ENCODE results near the gene ANGPTL4. TPM values are rescaled to one million over a fixed set of nuclear protein-coding genes. Genes with fewer than 3 reads are reported as not detected.

ANGPTL4 gene
- polyA plus RNA-seq, 1 experiment, result 2.2 TPM

DNA sequence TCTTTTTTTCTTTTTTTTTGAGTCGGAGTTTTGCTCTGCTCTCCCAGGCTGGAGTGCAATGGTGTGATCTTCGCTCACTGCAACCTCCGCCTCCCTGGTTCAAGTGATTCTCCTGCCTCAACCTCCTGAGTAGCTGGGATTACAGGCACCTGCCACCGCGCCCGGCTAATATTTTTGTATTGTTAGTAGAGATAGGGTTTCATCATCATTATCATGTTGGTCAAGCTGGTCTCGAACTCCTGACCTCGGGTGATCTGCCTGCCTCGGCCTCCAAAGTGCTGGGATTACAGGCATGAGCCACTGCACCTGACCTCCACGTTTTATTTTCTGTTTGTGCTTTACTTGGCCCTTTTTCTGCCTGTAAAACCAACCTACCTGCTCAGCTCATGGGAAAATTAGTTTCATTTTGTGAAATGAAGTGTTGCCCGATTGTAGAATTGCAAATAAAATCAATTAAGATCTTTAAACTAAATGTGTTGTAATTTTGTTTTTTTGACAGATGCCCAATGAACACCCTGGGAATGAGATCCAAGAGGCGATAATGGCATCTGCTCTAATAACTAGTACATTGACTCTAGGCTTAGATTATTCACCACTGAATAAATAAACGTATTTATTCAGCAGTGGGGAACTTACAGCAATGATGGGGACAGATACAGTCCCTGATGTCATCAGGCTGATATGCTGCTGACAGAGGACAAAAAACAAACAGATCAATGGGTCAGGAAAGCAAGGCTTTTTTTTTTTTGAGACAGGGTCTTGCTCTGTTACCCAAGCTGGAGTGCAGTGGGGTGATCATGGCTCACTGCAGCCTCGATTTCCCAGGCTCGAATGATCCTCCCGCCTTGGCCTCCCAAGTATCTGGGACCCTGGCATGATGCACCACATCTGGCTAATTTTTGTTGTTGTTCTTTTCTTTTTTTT, 24.0 kb downstream of the ANGPTL4 start:
- POLR2A ChIA-PET, result no interaction called here
- CTCF ChIA-PET, result interaction anchor here (0.8 to 1.2 kb wide), 2 partner anchors 10 to 34 kb away, joined by 3 read pairs; no protein-coding TSS in a partner anchor

DNA sequence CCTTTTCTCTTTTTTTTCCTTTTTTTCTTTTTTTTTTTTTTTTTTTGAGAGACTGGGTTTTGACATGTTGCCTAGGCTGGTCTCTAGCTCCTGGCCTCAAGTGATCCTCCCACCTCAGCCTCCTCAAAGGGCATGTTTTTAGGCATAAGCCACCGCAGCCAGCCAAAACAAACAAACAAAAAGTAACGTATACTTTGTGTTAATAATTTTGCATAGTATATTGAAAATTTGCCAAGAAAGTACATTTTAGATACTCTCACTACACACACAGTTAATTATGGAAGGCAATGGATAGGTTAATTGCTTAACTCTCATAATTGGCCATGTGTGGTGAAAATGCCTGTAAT, 24.6 kb downstream of the ANGPTL4 start:
- TF ChIP-seq, protein P1, sequence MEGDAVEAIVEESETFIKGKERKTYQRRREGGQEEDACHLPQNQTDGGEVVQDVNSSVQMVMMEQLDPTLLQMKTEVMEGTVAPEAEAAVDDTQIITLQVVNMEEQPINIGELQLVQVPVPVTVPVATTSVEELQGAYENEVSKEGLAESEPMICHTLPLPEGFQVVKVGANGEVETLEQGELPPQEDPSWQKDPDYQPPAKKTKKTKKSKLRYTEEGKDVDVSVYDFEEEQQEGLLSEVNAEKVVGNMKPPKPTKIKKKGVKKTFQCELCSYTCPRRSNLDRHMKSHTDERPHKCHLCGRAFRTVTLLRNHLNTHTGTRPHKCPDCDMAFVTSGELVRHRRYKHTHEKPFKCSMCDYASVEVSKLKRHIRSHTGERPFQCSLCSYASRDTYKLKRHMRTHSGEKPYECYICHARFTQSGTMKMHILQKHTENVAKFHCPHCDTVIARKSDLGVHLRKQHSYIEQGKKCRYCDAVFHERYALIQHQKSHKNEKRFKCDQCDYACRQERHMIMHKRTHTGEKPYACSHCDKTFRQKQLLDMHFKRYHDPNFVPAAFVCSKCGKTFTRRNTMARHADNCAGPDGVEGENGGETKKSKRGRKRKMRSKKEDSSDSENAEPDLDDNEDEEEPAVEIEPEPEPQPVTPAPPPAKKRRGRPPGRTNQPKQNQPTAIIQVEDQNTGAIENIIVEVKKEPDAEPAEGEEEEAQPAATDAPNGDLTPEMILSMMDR (IDR thresholded peaks at IDR 0.05; ENCODE audit: insufficient read depth, low read depth, low read length), result no peak
- Histone ChIP-seq H3K27me3 (ENCODE audit: control insufficient read depth, insufficient read depth, low read length) (no peaks in the 10 kb centered on the region), H3K4me3 (ENCODE audit: low read depth, low read length) (no peak overlapping the region), H3K36me3 (ENCODE audit: control insufficient read depth, insufficient read depth, low read length) (no peaks in the 10 kb centered on the region)
- POLR2A ChIA-PET, result no interaction called here
- CTCF ChIA-PET, result no interaction called here
- DNase-seq (ENCODE audit: low read depth), result no peak

More for the DNA sequence above, 24.0 kb downstream of the ANGPTL4 start:
- H3K4me3 ChIP-seq (ENCODE audit: low read depth, low read length), result no peak overlapping the region
- no peak for DNase-seq (ENCODE audit: low read depth)
- TF ChIP-seq, protein P1 (IDR thresholded peaks at IDR 0.05; ENCODE audit: insufficient read depth, low read depth, low read length), result no peak
- no peaks in the 10 kb centered on the region for H3K27me3 ChIP-seq (ENCODE audit: control insufficient read depth, insufficient read depth, low read length)
- H3K36me3 ChIP-seq (ENCODE audit: control insufficient read depth, insufficient read depth, low read length), result no peaks in the 10 kb centered on the region

DNA sequence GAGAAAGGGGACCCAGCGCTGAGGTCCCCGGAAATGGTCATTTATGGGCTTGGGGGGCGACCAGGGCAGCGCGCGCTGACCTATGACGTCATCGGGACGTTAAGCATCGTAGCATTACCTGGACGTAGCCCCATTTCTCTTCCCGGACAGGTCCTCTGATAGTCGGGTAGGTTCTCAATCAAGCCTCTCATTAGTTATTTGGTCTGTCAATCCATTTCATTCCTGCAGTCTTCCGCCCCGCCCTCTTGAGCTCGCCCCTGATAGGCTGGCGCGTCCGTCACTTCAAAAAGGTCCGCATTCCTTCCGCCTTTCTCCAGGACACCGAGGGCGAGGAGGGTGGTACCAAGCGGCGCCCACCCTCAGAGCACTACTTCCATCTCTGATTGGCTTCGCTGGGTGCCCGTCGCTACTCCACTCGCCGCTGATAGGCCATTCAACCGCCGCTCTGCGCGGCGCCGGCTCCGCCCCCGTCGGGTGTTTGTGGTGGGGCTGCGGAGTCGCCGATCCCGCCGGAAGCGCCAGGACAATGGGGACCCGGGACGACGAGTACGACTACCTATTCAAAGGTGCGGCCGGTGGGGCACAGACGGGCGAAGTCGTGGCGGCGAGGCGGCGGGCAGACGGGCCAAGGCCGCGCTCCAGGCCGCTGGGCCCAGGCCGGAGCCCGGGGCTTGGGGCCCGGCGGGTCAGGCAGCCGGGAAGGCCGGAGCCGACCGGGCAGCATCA, 26.1 kb downstream of the ANGPTL4 start, which contains the start of gene RAB11B:
Gene RAB11B (plus strand): TSS at position 470 of the 726 bp plus-strand sequence. CDS start 57 bp downstream, at position 527.
- POLR2A ChIA-PET, result interaction anchor here (0.7 to 1.3 kb wide), 5 partner anchors 22 to 1712 kb away, joined by 3 to 5 read pairs (median 3); partner anchors contain the start of gene ZNF414
- DNase-seq (ENCODE audit: low read depth), result peak; percentile 99
- H3K27me3 ChIP-seq (ENCODE audit: control insufficient read depth, insufficient read depth, low read length), result no peaks in the 10 kb centered on the region
- TF ChIP-seq, protein P1 (IDR thresholded peaks at IDR 0.05; ENCODE audit: insufficient read depth, low read depth, low read length), result no peak
- CTCF ChIA-PET, result interaction anchor here (7.0 kb wide), 1 partner anchor 35 kb away, joined by 67 read pairs; no protein-coding TSS in a partner anchor
- peak within 1 kb of the TSS; percentile 79 for H3K4me3 ChIP-seq (ENCODE audit: low read depth, low read length)
- H3K36me3 ChIP-seq (ENCODE audit: control insufficient read depth, insufficient read depth, low read length), result no peaks in the 10 kb centered on the region; the same call in 1 of the 2 replicates

DNA sequence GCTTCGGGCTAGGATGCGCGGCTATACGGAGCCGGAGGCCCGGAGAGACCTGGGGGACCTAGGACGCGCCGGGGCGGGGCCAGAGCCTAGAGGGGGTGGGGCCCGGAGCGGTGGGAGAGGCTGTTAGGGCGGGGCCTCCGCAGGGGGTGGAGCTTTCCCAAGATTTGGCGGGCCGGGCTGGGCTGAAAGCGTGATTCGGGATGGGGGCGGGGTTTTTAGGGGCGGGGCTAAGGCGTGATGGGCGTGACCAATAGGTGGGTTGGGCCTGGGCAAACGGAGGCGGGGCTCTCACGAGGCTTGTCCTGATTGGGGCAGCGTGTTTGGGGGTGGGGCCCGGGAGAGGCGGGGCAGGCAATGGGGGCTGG, 26.6 kb downstream of the ANGPTL4 start:
- DNase-seq (ENCODE audit: low read depth), result peak; percentile 53
- Histone ChIP-seq H3K27me3 (ENCODE audit: control insufficient read depth, insufficient read depth, low read length) (no peaks in the 10 kb centered on the region), H3K36me3 (ENCODE audit: control insufficient read depth, insufficient read depth, low read length) (no peaks in the 10 kb centered on the region; the same call in 1 of the 2 replicates), H3K4me3 (ENCODE audit: low read depth, low read length) (peak overlapping the region; percentile 79)
- TF ChIP-seq, protein P1 (IDR thresholded peaks at IDR 0.05; ENCODE audit: insufficient read depth, low read depth, low read length), result no peak
- ChIA-PET CTCF (interaction anchor here (7.0 kb wide), 1 partner anchor 36 kb away, joined by 67 read pairs; no protein-coding TSS in a partner anchor), POLR2A (interaction anchor here (1.0 to 1.3 kb wide), 2 partner anchors 23 to 35 kb away, joined by 4 to 5 read pairs; no protein-coding TSS in a partner anchor)
